Stimulated activated CD4-positive, alpha-beta T cell treated with anti-CD3 and anti-CD28 coated beads, Interleukin-4, amount 100 ng/mL, for 48 hours (primary cell): ENCODE data around the gene DPP3.
"Not testable (repeated sequence)": the region's sequence is repeated elsewhere in the genome, so short reads cannot be mapped to it uniquely, and the experiment has no call there.

Source experiments
- DNase-seq, 2 donors: peaks; one replicate each; pipeline ENCODE4 v3.0.0-alpha.2; 2020; ENCODE audit warnings: low read depth in 2 of 2

The DPP3 gene

GRCh38 chr11:66532784-66533183, 52.5 kb downstream of the DPP3 start:
- DNase-seq: no peak

DNA sequence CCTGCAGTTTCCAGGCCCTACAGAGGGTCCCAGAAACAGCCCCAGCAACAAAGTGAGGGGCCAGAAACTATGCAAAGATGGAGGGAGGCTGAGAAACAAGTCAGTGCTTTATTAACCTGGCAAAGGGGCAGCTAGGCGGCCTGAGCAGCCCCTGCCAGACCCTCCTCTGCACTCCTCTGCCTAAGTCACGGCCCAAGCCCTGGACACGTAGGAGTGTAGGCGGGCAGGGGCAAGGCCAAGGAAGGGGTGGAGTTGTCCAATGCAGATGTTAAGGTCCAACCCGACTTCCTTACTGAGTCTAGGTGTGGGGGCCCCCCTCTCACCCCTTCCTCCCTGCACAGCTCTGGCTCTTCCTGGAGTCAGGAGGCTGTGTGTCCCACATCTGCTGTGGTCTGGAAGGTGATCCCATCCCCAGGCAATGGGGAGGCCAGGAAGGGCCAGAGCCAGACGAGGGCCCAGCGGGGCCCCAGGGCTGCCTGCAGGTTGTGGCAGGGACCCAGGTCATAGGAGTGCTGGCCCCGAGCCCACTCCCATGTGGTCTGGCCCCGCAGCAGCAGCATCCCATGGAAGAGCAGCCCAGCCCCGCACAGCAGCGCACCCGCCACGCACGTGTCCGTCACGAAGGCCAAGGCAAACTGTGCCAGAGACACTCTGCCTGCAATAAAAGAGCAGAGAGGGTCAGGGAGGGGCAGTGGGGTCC, 59.1 kb downstream of the DPP3 start:
- no peak for DNase-seq

DNA sequence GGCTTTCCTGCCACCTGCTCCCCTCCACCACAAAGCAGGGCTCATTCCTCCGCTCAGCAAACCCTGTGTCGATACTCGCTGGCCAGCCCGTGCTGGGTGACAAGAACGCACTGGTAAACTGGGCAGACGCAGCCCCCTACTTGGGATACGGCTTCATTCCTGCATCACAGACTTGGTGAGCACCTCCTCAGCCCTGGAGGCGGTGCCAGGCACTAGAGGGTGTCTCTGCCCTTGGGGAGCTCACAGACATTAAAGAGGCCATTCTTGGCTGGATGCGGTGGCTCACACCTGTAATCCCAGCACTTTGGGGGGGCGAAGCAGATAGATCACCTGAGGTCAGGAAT, 59.6 kb downstream of the DPP3 start:
- DNase-seq: no peak

DNA sequence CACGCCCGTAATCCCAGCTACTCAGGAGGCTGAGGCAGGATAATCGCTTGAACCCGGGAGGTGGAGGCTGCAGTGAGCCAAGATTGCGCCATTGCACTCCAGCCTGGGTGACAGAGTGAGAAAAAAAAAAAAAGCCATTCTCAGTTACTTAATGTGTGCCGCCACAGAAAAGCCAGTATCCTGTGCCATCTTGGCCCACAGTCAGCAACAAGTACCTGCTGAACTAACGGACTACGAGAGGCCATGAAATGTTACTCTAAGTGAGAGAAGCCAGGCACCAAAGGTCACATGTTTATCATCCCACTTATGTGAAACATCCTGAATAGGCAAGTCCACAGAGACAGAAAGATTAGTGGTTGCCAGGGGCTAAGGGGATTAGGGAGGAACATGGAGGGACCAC, 60.4 kb downstream of the DPP3 start:
- not testable (repeated sequence) for DNase-seq

GRCh38 chr11:66541892-66542291, 61.7 kb downstream of the DPP3 start:
- DNase-seq: no peak

DNA sequence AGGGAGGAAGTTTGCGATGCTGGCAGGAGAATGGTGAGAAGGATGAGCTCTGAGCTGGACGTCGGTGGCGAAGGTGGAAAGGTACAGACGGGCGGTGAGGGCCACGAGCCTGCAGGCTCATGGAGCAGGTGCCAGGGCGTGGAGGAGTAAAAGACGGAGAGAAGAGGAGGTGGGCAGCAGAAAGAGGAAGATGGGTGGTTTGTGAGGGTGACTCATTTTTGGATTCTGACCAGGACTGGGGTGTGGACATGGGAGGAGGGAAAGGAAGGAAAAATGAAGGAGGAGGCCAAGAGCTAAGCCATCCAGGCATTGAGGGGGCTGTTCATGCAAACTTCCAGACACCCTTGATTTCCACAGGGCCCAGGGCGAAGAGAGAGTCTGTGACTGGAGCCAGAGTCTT, 62.1 kb downstream of the DPP3 start:
- DNase-seq: no peak

DNA sequence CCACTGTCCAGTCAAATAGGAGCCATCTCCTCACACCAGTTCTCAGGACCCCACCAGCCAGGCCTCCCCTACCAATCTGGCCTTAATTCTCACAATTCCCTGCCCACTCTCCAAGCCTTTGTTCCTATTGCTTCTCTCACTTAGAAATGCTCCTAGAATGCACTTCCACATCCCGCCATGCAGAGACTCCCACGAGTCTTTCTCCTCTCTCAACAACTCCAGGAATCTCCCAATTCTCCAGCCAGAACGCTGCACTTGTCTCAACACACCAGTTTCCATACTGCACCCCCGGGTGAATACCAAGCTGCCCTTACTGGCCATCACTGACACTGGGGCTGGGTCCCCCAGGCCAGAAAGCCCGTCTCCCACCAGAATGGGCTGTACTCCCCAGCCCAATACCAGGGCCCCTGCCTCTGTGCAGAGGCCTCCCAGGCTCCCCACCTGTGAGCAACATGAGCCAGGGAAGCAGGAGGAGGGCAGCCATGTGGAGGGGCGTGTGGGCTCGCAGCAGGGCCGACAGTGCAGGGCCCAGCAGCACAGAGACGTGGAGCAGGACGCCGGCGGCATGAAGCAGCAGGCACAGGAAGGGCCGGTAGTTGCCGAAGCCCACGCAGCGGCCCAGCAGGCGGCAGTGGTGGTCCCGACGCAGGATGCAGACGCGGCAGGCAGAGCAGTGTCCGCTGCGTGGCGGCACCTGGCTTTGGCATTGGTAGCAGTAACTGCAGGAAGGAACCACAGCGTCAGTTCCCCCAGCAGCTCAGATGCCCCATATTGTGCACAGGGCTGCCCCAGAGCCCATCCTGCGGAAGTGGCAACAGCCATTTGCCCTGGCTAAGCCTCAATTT, 63.3 kb downstream of the DPP3 start:
- DNase-seq: peak; percentile 18 to 40

DNA sequence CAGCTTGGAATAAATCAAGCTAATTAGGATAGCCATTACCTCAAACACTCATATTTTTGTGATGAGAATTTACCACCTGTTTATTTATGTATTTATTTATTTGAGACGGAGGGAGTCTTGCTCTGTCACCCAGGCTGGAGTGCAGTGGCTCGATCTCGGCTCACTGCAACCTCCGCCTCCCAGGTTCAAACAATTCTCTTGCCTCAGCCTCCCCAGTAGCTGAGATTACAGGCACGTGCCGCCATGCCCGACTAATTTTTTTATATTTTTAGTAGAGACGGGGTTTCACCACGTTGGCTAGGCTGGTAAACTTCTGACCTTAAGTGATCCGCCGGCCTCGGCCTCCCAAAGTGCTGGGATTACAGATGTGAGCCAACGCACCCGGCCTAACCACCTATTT, 64.7 kb downstream of the DPP3 start:
- DNase-seq: not testable (repeated sequence)

GRCh38 chr11:66545701-66546367, 65.6 kb downstream of the DPP3 start, which contains the start of gene ZDHHC24:
Gene ZDHHC24 (minus strand): TSS chr11:66546048. CDS start chr11:66546003, 45 bp downstream.
- peak; percentile 86 to 94 for DNase-seq

DNA sequence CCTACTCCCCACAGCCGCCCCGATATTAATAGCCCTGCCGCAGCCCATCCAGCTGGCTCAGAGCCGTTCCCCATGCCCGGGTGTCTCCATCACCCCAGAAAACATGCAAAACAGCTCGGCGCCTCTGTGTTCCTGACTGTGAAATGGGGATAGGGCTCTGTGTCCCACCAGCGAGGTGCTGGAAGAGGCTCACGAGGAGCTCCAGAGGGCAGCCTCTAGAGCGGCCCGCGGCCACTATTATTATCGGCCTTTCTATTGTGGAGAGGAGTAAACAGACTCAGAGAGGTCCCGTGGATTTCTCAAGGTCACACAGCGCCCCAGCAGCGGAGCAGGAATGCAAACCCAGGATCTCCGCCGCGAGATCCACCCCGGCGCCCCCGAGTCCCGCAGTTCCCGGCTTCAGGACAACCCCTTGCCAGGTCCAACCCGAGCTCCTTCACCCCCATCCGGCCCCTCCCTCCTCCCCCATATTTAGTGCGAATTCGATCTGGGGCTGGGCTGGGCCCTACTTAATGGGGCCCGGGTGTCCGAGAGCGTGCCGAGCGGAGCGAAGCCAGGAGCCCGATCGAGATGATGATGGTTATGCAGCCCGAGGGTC, 66.2 kb downstream of the DPP3 start, which contains the start of gene ACTN3:
ACTN3 (plus strand) TSS at position 536 of the 598 bp plus-strand sequence; CDS start at position 571, 35 bp downstream.
- DNase-seq: peak; percentile 6 to 16

DNA sequence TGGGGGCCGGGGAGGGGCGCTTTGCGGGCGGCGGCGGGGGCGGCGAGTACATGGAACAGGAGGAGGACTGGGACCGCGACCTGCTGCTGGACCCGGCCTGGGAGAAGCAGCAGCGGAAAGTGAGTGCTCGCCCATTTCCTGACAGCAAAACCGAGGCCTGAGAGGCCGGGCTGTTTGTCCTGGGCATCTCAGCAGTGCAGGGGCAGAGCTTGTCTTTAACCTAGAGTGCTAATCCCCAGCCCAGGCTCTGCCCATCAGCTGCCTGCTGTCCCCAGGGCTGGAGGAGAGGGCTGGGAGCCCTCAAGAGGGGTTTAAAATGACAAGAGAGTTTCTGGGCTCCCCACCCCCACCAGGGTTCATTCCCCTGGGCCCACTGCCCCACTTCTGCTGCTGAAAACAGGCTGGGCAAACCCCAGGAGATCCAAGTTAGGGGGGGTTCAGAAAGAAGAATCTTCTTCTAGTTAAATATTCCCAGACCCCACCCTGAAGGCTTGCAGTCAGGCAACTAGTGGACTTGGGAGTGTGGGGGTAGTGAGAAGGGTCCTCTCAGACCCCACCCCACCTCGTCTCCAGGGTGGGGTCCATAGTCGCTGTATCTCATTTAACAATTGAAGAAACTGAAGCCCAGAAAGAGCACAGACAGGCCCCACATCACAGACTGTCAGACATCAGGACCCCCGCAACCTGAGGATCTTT, 66.9 kb downstream of the DPP3 start:
- DNase-seq: no peak

DNA sequence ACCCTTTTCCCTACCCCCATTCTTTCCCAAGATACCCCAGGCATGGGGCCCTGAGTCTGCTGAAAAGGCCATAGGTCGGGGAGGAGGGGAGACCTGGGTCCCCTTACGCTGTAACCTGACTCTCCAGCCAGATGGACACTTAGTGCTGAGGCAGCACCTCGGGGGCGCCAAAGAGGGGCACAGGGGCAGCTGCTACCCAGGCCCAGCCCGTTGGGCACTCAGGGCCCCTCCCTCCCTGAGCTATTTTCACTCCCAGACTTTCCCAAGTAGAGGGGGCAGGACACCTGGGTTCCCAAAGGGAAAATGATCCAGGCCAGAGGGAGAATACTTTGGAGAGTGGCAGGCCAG, 67.4 kb downstream of the DPP3 start:
- DNase-seq: no peak

DNA sequence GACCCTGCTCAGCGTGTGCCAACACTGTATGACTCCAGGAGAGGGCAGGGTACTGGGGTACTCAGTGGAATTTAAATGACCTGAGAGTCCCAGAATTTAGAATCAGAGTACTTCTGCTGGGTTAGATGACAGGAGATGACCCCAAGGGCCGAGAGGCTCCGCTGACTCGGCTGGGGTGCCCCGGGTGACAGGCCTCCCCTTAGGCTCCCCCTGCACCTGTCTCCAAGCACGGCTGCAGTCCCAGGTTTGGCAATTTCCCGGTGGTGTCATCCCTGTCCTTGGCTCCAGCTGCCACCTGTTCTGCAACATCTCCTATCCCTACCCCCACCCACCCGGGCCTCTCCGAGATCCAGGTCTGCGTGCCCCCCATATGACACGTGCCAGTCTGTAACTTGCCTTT, 67.8 kb downstream of the DPP3 start:
- no peak for DNase-seq

DNA sequence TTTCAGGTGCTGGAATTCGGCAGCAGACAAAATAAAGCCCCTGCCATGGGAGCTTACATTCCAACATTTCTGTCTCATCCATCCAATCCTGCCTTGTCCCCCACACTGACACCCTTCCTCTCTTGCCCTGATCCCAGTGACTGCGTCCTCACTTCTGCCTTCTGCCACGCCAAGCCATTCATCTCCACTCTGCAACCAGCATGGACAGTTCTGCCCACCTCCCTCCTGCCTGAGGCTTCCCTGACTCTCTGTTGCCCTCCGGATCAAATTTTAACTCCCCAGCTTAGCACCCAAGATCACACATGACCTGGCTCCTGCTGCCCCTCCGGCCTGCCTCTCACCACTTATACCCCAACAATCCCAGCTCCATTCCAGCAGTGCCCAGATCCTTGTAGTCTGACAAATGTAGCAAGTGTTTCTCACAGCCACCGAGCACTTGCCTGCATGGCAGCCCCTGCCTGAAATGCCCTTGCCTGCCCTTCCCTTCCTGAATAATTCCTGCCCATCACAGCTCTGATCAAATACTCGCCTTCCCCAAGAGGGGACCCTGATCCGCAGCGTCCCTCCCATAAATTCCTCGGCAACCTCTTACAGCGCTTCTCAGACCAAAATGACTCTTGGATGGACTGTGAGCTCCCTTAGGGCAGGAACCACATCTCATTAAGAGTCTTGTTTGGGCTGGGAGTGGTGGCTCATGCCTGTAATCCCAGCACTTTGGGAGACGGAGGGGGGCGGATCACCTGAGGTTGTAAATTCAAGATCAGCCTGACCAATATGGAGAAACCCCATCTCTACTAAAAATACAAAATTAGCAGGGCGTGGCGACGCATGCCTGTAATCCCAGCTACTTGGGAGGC, 68.8 kb downstream of the DPP3 start:
- no peak for DNase-seq

DNA sequence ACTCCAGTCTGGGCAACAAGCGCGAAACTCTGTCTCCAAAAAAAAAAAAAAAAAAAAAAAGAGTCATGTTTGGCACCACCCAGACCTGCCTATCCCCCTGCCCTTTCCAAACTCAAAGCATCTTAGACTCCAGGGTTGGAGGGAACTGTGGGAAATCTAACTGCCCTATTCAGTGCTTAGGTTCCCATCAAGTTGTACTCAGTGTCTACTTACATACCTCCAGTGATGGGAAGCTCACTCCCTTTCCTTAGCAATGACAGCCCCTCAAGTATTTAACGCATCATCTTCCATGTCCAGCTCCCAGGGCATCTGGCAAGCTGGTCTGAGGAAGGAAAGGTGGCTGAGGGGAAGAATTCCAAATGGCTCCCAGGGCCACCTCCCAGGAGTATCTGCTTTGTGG, 69.5 kb downstream of the DPP3 start:
- DNase-seq: no peak

DNA sequence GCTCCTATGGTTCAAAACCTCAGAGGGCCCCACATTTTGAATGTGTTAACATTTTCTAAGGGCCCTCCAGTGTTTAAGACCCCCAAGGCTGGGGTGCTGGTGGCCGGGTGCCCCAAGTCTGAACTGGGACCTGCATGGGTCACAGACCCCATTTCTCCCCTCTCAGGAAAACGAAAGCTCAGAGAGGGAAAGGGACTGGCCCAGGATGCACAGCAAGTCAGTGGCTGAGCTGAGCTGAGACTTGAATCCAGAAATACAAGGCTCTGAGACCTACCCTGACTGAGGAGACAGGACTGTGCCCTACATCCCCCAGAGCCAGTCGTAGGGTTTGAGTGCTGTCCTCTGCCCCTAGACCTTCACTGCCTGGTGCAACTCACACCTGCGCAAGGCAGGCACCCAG, 70.7 kb downstream of the DPP3 start:
- DNase-seq: no peak

- DNase-seq: no peak
Measured at GRCh38 chr11:66554602-66555001, 74.4 kb downstream of the DPP3 start.

GRCh38 chr11:66555416-66555815, 75.2 kb downstream of the DPP3 start:
- no peak for DNase-seq

GRCh38 chr11:66556086-66556485, 75.9 kb downstream of the DPP3 start:
- no peak for DNase-seq

GRCh38 chr11:66557733-66558326, 77.6 kb downstream of the DPP3 start:
- DNase-seq: no peak
